Right lobe of liver (tissue), 6 donors: ENCODE data around the gene RNF215. TPM values are rescaled to one million over a fixed set of nuclear protein-coding genes. Genes with fewer than 3 reads are reported as not detected.

ENCODE experiments used
- ATAC-seq, 4 donors: fragments of 200-7000 bp; cut with Tn5 transposase; one replicate each; pipeline ENCODE4 v1.9.1; 2020; ENCODE audit warnings: mild to moderate bottlenecking in 4 of 4, moderate library complexity in 4 of 4
- DNase-seq, 3 donors: peaks; one replicate each; pipeline ENCODE4 v3.0.0-alpha.2; 2020
- H3K27ac ChIP-seq, 3 donors: fragments of 200-600 bp; one replicate each; pipeline ENCODE4 v1.8.0; 2022
- H3K27me3 ChIP-seq, 2 donors: fragments of 200-600 bp; one replicate each; pipeline ENCODE4 v1.8.0; 2022
- H3K36me3 ChIP-seq, 4 donors: fragments of 200-600 bp; sonication (generic) in 1 of 4; one replicate each; pipeline versions ENCODE4 v1.5.1 to v1.8.0; 2017 to 2022; ENCODE audit warnings: control low read depth in 1 of 4
- H3K4me1 ChIP-seq, 4 donors: fragments of 200-600 bp; sonication (generic) in 1 of 4; one replicate each; pipeline versions ENCODE4 v1.5.1 to v1.8.0; 2017 to 2022; ENCODE audit warnings: control low read depth in 1 of 4
- H3K4me3 ChIP-seq, 3 donors: fragments of 200-600 bp; one replicate each; pipeline ENCODE4 v1.8.0; 2022
- H3K9me3 ChIP-seq, 4 donors: fragments of 200-600 bp; sonication (generic) in 1 of 4; one replicate each; pipeline versions ENCODE4 v1.5.1 to v1.8.0; 2017 to 2022; ENCODE audit warnings: control low read depth in 1 of 4
- POLR2A ChIP-seq: fragments of 450-650 bp; IDR thresholded peaks from one replicate; pipeline ENCODE4 v1.6.1; 2017; ENCODE audit warnings: antibody characterized with exemption, mild to moderate bottlenecking
- WGBS: methylation state at CpG from one replicate; pipeline ENCODE4 v1.1.6; 2018; ENCODE audit warnings: low coverage, low lambda C conversion rate; ENCODE audit not compliant: insufficient coverage; ENCODE audit errors: missing lambda C conversion rate; 5-methylcytosine and 5-hydroxymethylcytosine counted together
- intact Hi-C, 2 donors: fragments of 100-400 bp; cut with DNase I; formaldehyde crosslinking; loops; one replicate each; pipeline versions ENCODE4 v1.11.2 to v1.14.1; 2022
- total RNA-seq, 6 experiments: library from RNA; depleted of rRNA in 2 of 6; stranded (reverse); fragments of >200 nt in 2 of 6; fragmentation: NEBNext Ultra II Directional in 3 of 6; extraction: Animal tissue kit (Norgen Biotek cat#: 25700) in 3 of 6; gene quantifications; one replicate each; pipeline versions ENCODE4 v1.1.0 to v1.2.4, GENCODE V29; 2016 to 2023
- TF ChIP-seq, protein P1 (sequence below), 4 donors: fragments of 200-600 bp in 3 of 4; fragments of 450-650 bp in 1 of 4; IDR thresholded peaks; one replicate each; pipeline versions ENCODE4 v1.5.1 to v1.8.0; 2016 to 2022; ENCODE audit warnings: antibody characterized with exemption in 4 of 4, mild to moderate bottlenecking in 2 of 4
- donor health status: DM: no; HTN: yes; CAD: no.
- donor health status: DM: no; HTN: no; CAD: no.
- donor health status: DM: no; HTN: no; CAD: no.
- donor health status: DM: no; HTN: yes; CAD: no.
- donor health status: DM: no; HTN: yes; CAD: no.

Gene RNF215
- total RNA-seq, 6 experiments from 2014 or later, result 6.2 to 10.0 (median 7.4) TPM

DNA sequence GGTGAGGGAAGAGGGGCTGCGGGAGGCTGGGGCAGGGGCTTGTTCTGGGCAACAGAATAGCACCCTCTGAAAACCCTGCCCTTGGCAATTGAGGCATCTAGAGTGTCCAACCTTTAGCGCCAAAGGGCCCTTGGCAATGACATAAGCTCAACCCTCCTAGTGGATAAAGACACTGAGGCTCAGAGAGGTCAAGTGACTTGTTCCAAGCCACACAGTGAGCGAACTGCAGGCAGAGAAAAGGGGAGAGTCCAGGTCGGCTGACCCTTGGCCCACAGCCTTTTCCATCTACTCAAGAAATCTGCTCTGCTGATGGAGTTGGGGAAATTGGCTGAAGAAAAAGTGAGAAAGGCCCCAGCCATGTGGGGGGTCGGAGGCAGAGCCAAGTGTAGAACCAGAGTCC is 12.5 kb upstream of the RNF215 start:
- 21% methylated on average over 2 of the region's 5 CpGs for WGBS
- ATAC-seq (no peak), DNase-seq (no peak)
- intact Hi-C loops, result loop anchor here in 1 of 2 donors (10.0 kb wide), 1 partner anchor 75 kb away; the partner anchor contains the start of gene SEC14L3
- H3K27ac ChIP-seq, result peak overlapping the region in 2 of 3 donors; percentile 87 to 90
- peak overlapping the region in 2 of 3 donors; percentile 91 to 99 for H3K4me3 ChIP-seq
- H3K4me1 ChIP-seq, result peaks cover 0 to 59% (median 28%) of the 10 kb centered on the region in 4 donors
- TF ChIP-seq, protein P1, sequence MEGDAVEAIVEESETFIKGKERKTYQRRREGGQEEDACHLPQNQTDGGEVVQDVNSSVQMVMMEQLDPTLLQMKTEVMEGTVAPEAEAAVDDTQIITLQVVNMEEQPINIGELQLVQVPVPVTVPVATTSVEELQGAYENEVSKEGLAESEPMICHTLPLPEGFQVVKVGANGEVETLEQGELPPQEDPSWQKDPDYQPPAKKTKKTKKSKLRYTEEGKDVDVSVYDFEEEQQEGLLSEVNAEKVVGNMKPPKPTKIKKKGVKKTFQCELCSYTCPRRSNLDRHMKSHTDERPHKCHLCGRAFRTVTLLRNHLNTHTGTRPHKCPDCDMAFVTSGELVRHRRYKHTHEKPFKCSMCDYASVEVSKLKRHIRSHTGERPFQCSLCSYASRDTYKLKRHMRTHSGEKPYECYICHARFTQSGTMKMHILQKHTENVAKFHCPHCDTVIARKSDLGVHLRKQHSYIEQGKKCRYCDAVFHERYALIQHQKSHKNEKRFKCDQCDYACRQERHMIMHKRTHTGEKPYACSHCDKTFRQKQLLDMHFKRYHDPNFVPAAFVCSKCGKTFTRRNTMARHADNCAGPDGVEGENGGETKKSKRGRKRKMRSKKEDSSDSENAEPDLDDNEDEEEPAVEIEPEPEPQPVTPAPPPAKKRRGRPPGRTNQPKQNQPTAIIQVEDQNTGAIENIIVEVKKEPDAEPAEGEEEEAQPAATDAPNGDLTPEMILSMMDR (IDR thresholded peaks at IDR 0.05), result no peak
- TF ChIP-seq POLR2A, result no peak
- H3K9me3 ChIP-seq, result no peaks in the 10 kb centered on the region
- peaks cover 0 to 37% (median 3%) of the 10 kb centered on the region in 4 donors for H3K36me3 ChIP-seq
- H3K27me3 ChIP-seq, result no peaks in the 10 kb centered on the region

DNA sequence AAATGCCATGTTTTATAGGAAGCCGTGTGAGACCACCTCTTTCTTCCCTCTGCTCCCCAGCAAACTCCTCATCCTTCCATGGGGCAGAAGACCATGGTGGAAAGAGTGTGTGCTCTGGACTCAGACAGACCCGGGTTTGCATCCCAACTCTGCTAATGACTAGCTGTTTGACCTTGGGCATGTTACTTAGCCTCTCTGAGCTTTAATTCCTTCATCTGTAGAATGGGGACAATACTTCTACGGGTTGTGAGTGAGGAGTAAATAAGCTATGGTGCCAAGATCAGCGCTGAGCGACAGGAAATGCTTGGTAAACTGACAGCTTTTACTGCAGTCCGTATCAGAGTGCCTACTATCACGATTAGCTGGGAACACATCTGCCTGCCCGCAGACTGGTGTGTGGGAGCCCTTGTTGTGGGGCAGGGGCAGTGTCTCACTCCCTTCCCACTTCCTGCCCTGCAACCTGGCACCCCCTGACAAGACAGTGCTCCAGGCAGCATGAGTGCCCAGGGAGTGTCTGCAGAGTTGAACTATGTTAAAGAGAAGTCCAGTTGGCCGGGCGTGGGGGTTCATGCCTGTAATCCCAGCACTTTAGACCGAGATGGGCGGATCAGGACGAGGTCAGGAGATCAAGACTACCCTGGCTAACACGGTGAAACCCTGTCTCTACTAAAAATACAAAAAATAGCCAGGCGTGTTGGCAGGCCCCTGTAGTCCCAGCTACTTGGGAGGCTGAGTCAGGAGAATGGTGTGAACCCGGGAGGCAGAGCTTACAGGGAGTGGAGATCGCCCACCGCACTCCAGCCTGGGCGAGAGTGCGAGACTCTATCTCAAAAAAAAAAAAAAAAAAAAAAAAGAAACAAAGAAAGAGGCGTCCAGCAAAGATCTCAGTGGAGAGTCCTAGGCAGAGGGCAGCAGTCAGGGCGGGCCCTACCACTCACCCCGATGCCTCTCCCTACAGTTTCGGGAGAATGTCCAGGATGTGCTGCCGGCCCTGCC is 11.8 kb upstream of the RNF215 start:
- Histone ChIP-seq H3K4me3 (peak overlapping the region; percentile 64 to 99 (median 91)), H3K27ac (peak overlapping the region in 2 of 3 donors; percentile 87 to 90), H3K27me3 (no peaks in the 10 kb centered on the region), H3K4me1 (peaks cover 0 to 54% (median 26%) of the 10 kb centered on the region in 4 donors), H3K36me3 (peaks cover 0 to 37% (median 3%) of the 10 kb centered on the region in 4 donors), H3K9me3 (no peaks in the 10 kb centered on the region)
- DNase-seq, result peak in 2 of 3 donors; percentile 75 to 84
- intact Hi-C loops, result loop anchor here in 1 of 2 donors (10.0 kb wide), 1 partner anchor 76 kb away; the partner anchor contains the start of gene SEC14L3
- 27% methylated on average over 20 of the region's 25 CpGs for WGBS
- TF ChIP-seq, protein P1 (IDR thresholded peaks at IDR 0.05), result no peak
- TF ChIP-seq POLR2A, result no peak
- peak; percentile 7 to 39 (median 26) for ATAC-seq

DNA sequence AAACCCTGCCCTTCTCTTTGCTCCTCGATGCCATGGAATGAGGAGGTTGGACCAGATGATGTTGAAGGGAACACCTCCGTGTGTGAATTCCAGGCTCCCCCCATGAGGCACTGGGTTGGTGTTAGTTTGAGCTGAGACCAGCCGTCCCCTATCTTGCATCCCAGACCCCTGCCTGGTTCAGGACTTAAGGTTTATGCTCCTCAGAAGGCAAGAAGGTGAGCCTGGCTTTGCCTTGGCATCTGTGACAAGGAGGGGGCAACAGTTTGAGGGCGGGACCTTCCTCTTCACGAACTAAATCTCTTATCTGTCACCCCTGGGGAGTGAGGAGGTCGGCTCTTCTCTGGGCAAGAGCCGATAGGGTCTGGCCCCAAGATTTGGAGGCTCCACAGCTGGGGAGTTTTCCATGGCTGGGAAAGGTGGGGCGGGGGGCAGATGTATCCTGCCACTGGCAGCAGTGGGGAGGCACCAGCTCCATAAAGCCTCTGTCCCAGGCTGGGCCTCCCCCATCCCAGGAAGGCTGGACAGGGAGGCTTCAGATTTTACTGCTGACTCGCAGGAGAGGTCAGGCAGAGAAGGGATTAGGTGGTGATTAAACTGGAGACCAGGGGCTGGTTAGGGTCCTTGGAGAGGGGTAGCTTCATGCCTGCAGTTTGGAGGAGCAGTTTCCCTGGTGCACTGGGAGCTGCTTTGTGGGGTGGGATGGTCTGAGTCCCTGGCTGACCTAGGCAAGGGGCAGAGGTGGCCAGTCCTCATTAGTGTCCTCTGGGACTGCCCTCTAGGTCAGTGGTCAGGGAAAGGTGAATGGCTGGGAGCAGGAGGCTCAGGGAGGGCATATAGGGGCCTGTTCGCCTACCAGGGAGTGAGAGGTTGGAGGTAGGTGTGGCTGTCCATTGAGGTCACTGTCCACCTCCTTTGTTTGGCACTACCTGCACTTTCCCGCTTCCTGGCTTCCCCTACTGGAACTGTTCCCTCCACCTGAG is 10.7 kb upstream of the RNF215 start:
- Histone ChIP-seq H3K36me3 (peaks cover 0 to 32% (median 3%) of the 10 kb centered on the region in 4 donors), H3K9me3 (no peaks in the 10 kb centered on the region), H3K27me3 (no peaks in the 10 kb centered on the region), H3K4me3 (peak overlapping the region; percentile 64 to 99 (median 91)), H3K27ac (peak overlapping the region; percentile 66 to 94 (median 90)), H3K4me1 (peaks cover 0 to 54% (median 25%) of the 10 kb centered on the region in 4 donors)
- peak; percentile 80 to 94 (median 88) for ATAC-seq
- TF ChIP-seq, protein P1 (IDR thresholded peaks at IDR 0.05), result no peak
- peak; percentile 57 for TF ChIP-seq POLR2A
- 9% methylated on average over 10 of the region's 11 CpGs for WGBS
- intact Hi-C loops, result loop anchor here in 1 of 2 donors (10.0 kb wide), 1 partner anchor 77 kb away; the partner anchor contains the start of gene SEC14L3
- DNase-seq, result peak; percentile 79 to 96 (median 91)
